Subcutaneous abdominal adipose tissue (tissue), 5 donors: Measurements from ENCODE around the gene SPRR1B.

ENCODE experiments used
- H3K27ac ChIP-seq: one replicate; pipeline ENCODE4 v1.7.0; 2013; ENCODE audit warnings: low read depth, mild to moderate bottlenecking, inconsistent platforms, low read length, moderate library complexity
- H3K27me3 ChIP-seq, 5 donors: one replicate each; pipeline ENCODE4 v1.7.0; 2013; ENCODE audit warnings: low read length in 5 of 5, inconsistent platforms in 1 of 5; ENCODE audit not compliant: control insufficient read depth in 5 of 5, insufficient read depth in 4 of 5
- H3K36me3 ChIP-seq, 5 donors: one replicate each; pipeline ENCODE4 v1.7.0; 2013; ENCODE audit warnings: low read length in 5 of 5; ENCODE audit not compliant: control insufficient read depth in 5 of 5, insufficient read depth in 5 of 5
- H3K4me1 ChIP-seq, 5 donors: one replicate each; pipeline ENCODE4 v1.7.0; 2013; ENCODE audit warnings: low read length in 5 of 5, mild to moderate bottlenecking in 3 of 5, moderate library complexity in 1 of 5; ENCODE audit not compliant: control insufficient read depth in 5 of 5, insufficient read depth in 5 of 5
- H3K4me3 ChIP-seq, 5 donors: one replicate each; pipeline ENCODE4 v1.7.0; 2013; ENCODE audit warnings: low read length in 5 of 5, low read depth in 1 of 5
- H3K9ac ChIP-seq, 5 donors: one replicate each; pipeline ENCODE4 v1.7.0; 2013; ENCODE audit warnings: low read length in 5 of 5, mild to moderate bottlenecking in 4 of 5, moderate library complexity in 3 of 5
- H3K9me3 ChIP-seq, 5 donors: one replicate each; pipeline ENCODE4 v1.7.0; 2013; ENCODE audit warnings: low read length in 5 of 5; ENCODE audit not compliant: control insufficient read depth in 5 of 5
- donor health status: healthy.
- donor health status: healthy.
- donor health status: healthy.
- donor health status: healthy.
- donor health status: healthy.

Gene SPRR1B

DNA sequence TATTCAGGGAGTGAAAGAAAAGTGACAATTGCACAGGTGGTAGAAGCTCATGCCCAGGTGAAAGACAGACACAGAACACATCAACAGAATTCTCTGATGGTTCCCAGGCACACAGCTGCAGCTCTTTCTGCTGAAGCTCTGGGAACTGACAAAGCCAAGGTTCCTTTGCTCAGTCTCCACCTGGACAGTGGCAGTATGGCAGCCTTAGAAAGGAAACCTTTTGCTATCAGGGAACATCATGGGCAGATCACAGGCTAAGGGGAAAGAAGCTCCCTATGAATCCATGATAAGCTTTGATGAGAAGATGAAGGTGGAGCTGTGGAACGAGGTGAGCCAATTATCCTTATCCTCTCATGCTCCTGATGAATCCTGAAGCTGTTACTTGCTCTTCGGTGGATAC, 39.2 kb downstream of the SPRR1B start:
- H3K9ac ChIP-seq: no peak overlapping the region
- H3K4me3 ChIP-seq: no peak overlapping the region
- no peaks in the 10 kb centered on the region for H3K27me3 ChIP-seq
- H3K36me3 ChIP-seq: no peaks in the 10 kb centered on the region
- no peaks in the 10 kb centered on the region for H3K9me3 ChIP-seq
- no peaks in the 10 kb centered on the region for H3K4me1 ChIP-seq
- no peak overlapping the region for H3K27ac ChIP-seq

DNA sequence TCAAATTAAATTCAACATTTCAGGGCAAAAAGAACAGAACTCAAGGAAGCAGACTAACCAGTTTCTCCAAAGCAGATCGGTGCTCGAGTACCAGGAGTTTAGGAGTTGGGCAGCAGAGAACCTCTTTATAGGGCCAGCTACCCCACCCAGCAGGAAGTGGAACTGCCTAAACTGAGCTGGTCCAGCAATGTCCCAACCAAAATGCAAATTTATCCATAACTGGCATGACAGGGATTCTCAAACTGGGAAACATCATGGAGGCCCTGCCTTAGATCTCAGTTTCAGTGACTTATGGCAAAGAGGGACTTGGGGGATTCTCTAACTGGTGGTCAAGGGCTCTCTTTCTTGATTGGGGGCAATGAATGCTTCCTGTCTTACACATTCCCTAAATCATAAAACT, 40.5 kb downstream of the SPRR1B start, which contains the start of gene SPRR2B:
Gene SPRR2B (minus strand): TSS at position 101 of the 400 bp plus-strand sequence. CDS start 772 bp downstream, outside the sequence.
- H3K9ac ChIP-seq: no peak within 1 kb of the TSS
- no peaks in the 10 kb centered on the region for H3K9me3 ChIP-seq
- H3K4me1 ChIP-seq: no peaks in the 10 kb centered on the region
- H3K4me3 ChIP-seq: no peak within 1 kb of the TSS
- H3K27me3 ChIP-seq: no peaks in the 10 kb centered on the region
- H3K27ac ChIP-seq: no peak within 1 kb of the TSS
- no peaks in the 10 kb centered on the region for H3K36me3 ChIP-seq

DNA sequence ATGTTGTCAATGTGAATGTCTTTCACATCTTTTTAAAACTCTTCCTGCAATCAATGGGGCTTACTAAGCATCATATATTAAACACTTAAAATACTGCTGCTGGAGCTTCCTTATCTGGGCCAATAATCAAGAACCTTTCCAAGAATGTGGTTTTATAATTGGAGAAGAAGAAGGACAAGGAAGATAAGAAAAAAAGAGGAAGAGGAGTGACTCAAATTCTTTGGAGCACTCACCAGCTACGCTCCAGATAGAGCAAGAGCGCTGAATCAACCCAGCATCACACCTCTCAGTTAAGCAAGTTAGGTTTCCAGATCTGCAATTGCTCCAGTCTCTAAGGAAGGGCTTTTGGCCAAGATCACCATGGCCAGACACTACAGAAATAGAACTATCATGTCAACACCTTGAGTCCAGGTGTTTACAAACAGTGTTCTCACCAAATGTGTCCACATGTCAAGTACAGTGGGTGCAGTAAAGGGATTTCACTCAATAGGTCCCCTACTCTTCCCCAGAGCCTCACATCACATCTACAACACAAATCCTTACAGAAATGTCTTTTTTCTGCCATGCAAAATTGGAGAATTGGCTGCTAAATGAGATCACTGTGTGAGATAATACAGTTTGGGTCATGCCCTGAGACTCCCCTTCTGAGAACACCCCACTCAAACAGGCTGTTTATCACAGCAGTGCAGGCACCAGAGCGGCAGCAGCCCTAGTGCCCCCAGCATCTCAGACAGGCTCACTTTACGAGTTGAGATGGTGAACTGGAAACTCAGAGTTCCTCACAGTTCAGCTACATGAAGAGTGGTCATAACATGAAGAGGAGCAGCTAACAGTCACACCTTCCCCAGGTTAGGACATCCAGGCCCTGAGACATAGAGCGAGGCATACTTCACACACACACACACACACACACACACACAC, 42.1 kb downstream of the SPRR1B start:
- H3K36me3 ChIP-seq: no peaks in the 10 kb centered on the region
- no peak overlapping the region for H3K9ac ChIP-seq
- H3K4me1 ChIP-seq: no peaks in the 10 kb centered on the region
- no peak overlapping the region for H3K4me3 ChIP-seq
- no peaks in the 10 kb centered on the region for H3K9me3 ChIP-seq
- H3K27me3 ChIP-seq: no peaks in the 10 kb centered on the region
- no peak overlapping the region for H3K27ac ChIP-seq

DNA sequence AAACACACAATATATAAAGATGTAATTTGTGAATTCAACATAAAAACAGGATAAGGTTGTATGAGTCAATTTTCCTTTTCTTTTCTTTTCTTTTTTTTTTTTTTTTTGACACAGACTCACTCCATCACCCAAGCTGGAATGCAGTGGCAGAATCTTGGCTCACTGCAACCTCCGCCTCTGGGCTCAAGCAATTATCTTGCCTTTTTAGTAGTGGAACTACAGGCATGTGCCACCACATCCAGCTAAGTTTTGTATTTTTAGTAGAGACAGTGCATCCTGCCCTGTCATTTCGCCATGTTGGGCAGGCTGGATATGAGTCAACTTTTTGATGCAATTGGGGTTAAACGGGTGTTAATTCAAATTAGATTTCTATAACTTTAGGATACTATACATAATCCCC, 50.7 kb downstream of the SPRR1B start:
- H3K36me3 ChIP-seq: no peaks in the 10 kb centered on the region
- H3K4me3 ChIP-seq: no peak overlapping the region
- H3K27me3 ChIP-seq: peaks cover 0 to 2% (median 0%) of the 10 kb centered on the region in 5 donors
- H3K9me3 ChIP-seq: peaks cover 0 to 9% (median 2%) of the 10 kb centered on the region in 5 donors
- H3K9ac ChIP-seq: no peak overlapping the region
- no peak overlapping the region for H3K27ac ChIP-seq
- H3K4me1 ChIP-seq: no peaks in the 10 kb centered on the region
